ENCODE measurements around the gene LST1. TPM values are rescaled to one million over a fixed set of nuclear protein-coding genes. Genes with fewer than 3 reads are reported as not detected.

The LST1 gene
- total RNA-seq, 1 experiment from 2014 or later, result 0.69 TPM

- Histone ChIP-seq H3K27ac (ENCODE audit: low read depth, low read length) (no peak overlapping the region), H3K9me2 (ENCODE audit: insufficient read depth) (no peaks in the 10 kb centered on the region), H3K9ac (ENCODE audit: low read length) (no peak overlapping the region), H3K79me2 (ENCODE audit: insufficient read depth, low read length) (no peaks in the 10 kb centered on the region), H3K4me2 (ENCODE audit: low read length) (no peak overlapping the region), H3K4me1 (ENCODE audit: control insufficient read depth in 1 of 2, insufficient read depth in 2 of 2, low read length in 2 of 2) (peaks cover 0 to under 1% of the 10 kb centered on the region in 2 experiments; a peak in 2 of 4 replicates), H2AFZ (ENCODE audit: low read depth, low read length, poor library complexity, severe bottlenecking) (no peak overlapping the region), H3K9me3 (ENCODE audit: control insufficient read depth in 1 of 2, insufficient read depth in 1 of 2, low read depth in 1 of 2, low read length in 2 of 2) (no peaks in the 10 kb centered on the region), H3K27me3 (ENCODE audit: insufficient read depth, low read length) (no peaks in the 10 kb centered on the region), H3K36me3 (ENCODE audit: control insufficient read depth in 1 of 2, insufficient read depth in 2 of 2, low read length in 2 of 2) (no peaks in the 10 kb centered on the region), H4K20me1 (ENCODE audit: insufficient read depth) (no peaks in the 10 kb centered on the region), H3K4me3 (replicated peaks in 1 of 2; ENCODE audit: low read depth in 1 of 2, low read length in 2 of 2) (no peak overlapping the region)
- intact Hi-C loops (cut with micrococcal nuclease), result no loop called here
- CTCF ChIA-PET, result no interaction called here
- POLR2A ChIA-PET, result no interaction called here
- no TSS peak for BruUV-seq (replicated peaks)
- DNase-seq (ENCODE audit: low read depth, low spot score) (no peak), ATAC-seq (no peak)
- TF ChIP-seq ZFX (IDR thresholded peaks at IDR 0.05) (no peak), POLR2AphosphoS5 (IDR thresholded peaks at IDR 0.05; ENCODE audit: low read depth, low read length) (no peak), ZBTB33 (IDR thresholded peaks at IDR 0.05; ENCODE audit: extremely low read depth, insufficient replicate concordance, low read length) (no peak), YY1 (IDR thresholded peaks at IDR 0.05; ENCODE audit: extremely low read depth, insufficient replicate concordance, low read depth, low read length) (no peak), RAD21 (IDR thresholded peaks at IDR 0.05; ENCODE audit: low read depth) (no peak), JUND (IDR thresholded peaks at IDR 0.05) (no peak), POLR2A (IDR thresholded peaks at IDR 0.05; ENCODE audit: borderline replicate concordance, extremely low read depth, insufficient read depth, insufficient read length) (no peak), CBX3 (IDR thresholded peaks at IDR 0.05; ENCODE audit: low read depth) (no peak), EGR1 (IDR thresholded peaks at IDR 0.05; ENCODE audit: low read depth) (no peak), SIN3A (IDR thresholded peaks at IDR 0.05; ENCODE audit: low read depth) (no peak), ATF3 (IDR thresholded peaks at IDR 0.05) (no peak), SRF (IDR thresholded peaks at IDR 0.05; ENCODE audit: low read depth) (no peak)
- RAD21 ChIA-PET (ENCODE audit: low non-redundant PET in 1 of 2, low total read pairs in 2 of 2, uncharacterized antibody in 2 of 2, unreplicated experiment in 2 of 2), result no interaction called here
Measured at GRCh38 chr6:31614075-31614619, 28.1 kb downstream of the LST1 start.

Measured in HCT116 (cell line).